A673 (cell line): ENCODE results near the gene METRN. TPM values are rescaled to one million over a fixed set of nuclear protein-coding genes. Genes with fewer than 3 reads are reported as not detected.
"Not testable (repeated sequence)": the region's sequence is repeated elsewhere in the genome, so short reads cannot be mapped to it uniquely, and the experiment has no call there.

Experiments used
- BruUV-seq: library from RNA; stranded (reverse); fragments of 400-500 nt; replicated peaks from 2 replicates; lab custom pipeline; 2021; lab: Mats Ljungman, UMichigan
- CTCF ChIA-PET: fragments of 300-600 bp; sonication (Branson Sonifier 250); formaldehyde crosslinking; loops from one replicate; lab custom pipeline; 2022; ENCODE audit warnings: antibody characterized with exemption; lab: Charles Lee
- POLR2A ChIA-PET: fragments of 300-600 bp; sonication (Branson Sonifier 250); formaldehyde crosslinking; loops from one replicate; lab custom pipeline; 2022; ENCODE audit warnings: antibody characterized with exemption; ENCODE audit not compliant: low non-redundant PET; lab: Charles Lee
- DNase-seq: peaks from one replicate; pipeline ENCODE4 v3.0.0-alpha.2; 2015; ENCODE audit warnings: low spot score
- H3K27ac ChIP-seq: fragments of 200-600 bp; sonication (generic); 2 replicates; pipeline ENCODE4 v1.5.1; 2016; ENCODE audit warnings: mixed run types, low read depth, mild to moderate bottlenecking, mixed read lengths, antibody characterized with exemption, low read length; ENCODE audit not compliant: poor library complexity, severe bottlenecking
- H3K27me3 ChIP-seq: fragments of 200-600 bp; sonication (generic); replicated peaks from 2 replicates; pipeline ENCODE4 v1.6.1; 2017; ENCODE audit warnings: mixed run types, low read depth, mild to moderate bottlenecking, mixed read lengths, antibody characterized with exemption, low read length; ENCODE audit not compliant: insufficient read depth, poor library complexity
- H3K36me3 ChIP-seq: fragments of 200-600 bp; sonication (generic); 2 replicates; pipeline ENCODE4 v1.6.1; 2016; ENCODE audit warnings: mixed run types, mild to moderate bottlenecking, mixed read lengths, antibody characterized with exemption, low read length; ENCODE audit not compliant: insufficient read depth, poor library complexity, severe bottlenecking
- H3K4me1 ChIP-seq: fragments of 200-600 bp; sonication (generic); 2 replicates; pipeline ENCODE4 v1.6.1; 2017; ENCODE audit warnings: mixed run types, mild to moderate bottlenecking, mixed read lengths, antibody characterized with exemption, low read length; ENCODE audit not compliant: insufficient read depth, poor library complexity, severe bottlenecking
- H3K4me3 ChIP-seq: fragments of 200-600 bp; sonication (generic); 2 replicates; pipeline ENCODE4 v1.5.1; 2016; ENCODE audit warnings: low read depth, mixed run types, mild to moderate bottlenecking, mixed read lengths, low read length; ENCODE audit not compliant: poor library complexity, severe bottlenecking
- H3K9me3 ChIP-seq: fragments of 200-600 bp; sonication (generic); 2 replicates; pipeline ENCODE4 v1.6.1; 2016; ENCODE audit warnings: mixed run types, low read depth, mild to moderate bottlenecking, mixed read lengths, antibody characterized with exemption, low read length; ENCODE audit not compliant: poor library complexity, severe bottlenecking
- CTCF ChIP-seq: fragments of 300-800, 200-600 bp; sonication (generic); conservative IDR thresholded peaks from 2 replicates; pipeline ENCODE4 v1.5.1; 2017; ENCODE audit warnings: low read depth, mild to moderate bottlenecking, antibody characterized with exemption, low read length, moderate library complexity, mixed read lengths
- EZH2 ChIP-seq: fragments of 200-600 bp; sonication (generic); IDR thresholded peaks from 2 replicates; pipeline ENCODE4 v1.6.1; 2017; ENCODE audit warnings: borderline replicate concordance, low read depth, mild to moderate bottlenecking, mixed read lengths, antibody characterized with exemption, low read length; ENCODE audit not compliant: poor library complexity, severe bottlenecking
- intact Hi-C: fragments of 100-400 bp; cut with micrococcal nuclease; formaldehyde crosslinking; loops from one replicate; pipeline ENCODE4 v1.10.0; 2022; ENCODE audit not compliant: unreplicated experiment
- total RNA-seq: library from RNA; stranded (reverse); gene quantifications from 2 replicates; pipeline ENCODE4 v1.2.3, GENCODE V29; 2021

The METRN gene
- total RNA-seq, 1 experiment from 2014 or later: 0.86 TPM

GRCh38 chr16:751152-752006 lies 36.5 kb downstream of the METRN start:
- Histone ChIP-seq H3K4me3 (no peak overlapping the region), H3K4me1 (no peaks in the 10 kb centered on the region), H3K36me3 (no peaks in the 10 kb centered on the region), H3K9me3 (no peaks in the 10 kb centered on the region), H3K27me3 (no peaks in the 10 kb centered on the region), H3K27ac (no peak overlapping the region)
- no peak for TF ChIP-seq CTCF
- TF ChIP-seq EZH2: no peak
- no peak for DNase-seq
- ChIA-PET POLR2A (no interaction called here), CTCF (no interaction called here)
- BruUV-seq: no TSS peak
- intact Hi-C loops: no loop called here

GRCh38 chr16:752007-752312 lies 37.0 kb downstream of the METRN start:
- no peaks in the 10 kb centered on the region for H3K9me3 ChIP-seq
- BruUV-seq: no TSS peak
- intact Hi-C loops: no loop called here
- H3K4me1 ChIP-seq: no peaks in the 10 kb centered on the region
- no peak for TF ChIP-seq CTCF
- no peak for TF ChIP-seq EZH2
- no peak overlapping the region for H3K4me3 ChIP-seq
- H3K36me3 ChIP-seq: no peaks in the 10 kb centered on the region
- H3K27me3 ChIP-seq: no peaks in the 10 kb centered on the region
- H3K27ac ChIP-seq: no peak overlapping the region
- CTCF ChIA-PET: no interaction called here
- POLR2A ChIA-PET: no interaction called here
- no peak for DNase-seq

GRCh38 chr16:754121-754607 lies 39.2 kb downstream of the METRN start:
- DNase-seq, H3K9me3 ChIP-seq, intact Hi-C loops, H3K4me1 ChIP-seq, H3K27me3 ChIP-seq, CTCF ChIA-PET, H3K36me3 ChIP-seq, H3K27ac ChIP-seq, BruUV-seq, POLR2A ChIA-PET, H3K4me3 ChIP-seq: not testable (repeated sequence)

GRCh38 chr16:754656-755055 lies 39.7 kb downstream of the METRN start:
- H3K4me3 ChIP-seq: no peak overlapping the region
- no peak for TF ChIP-seq CTCF
- no peak for TF ChIP-seq EZH2
- no peaks in the 10 kb centered on the region for H3K36me3 ChIP-seq
- no TSS peak for BruUV-seq
- H3K27me3 ChIP-seq: no peaks in the 10 kb centered on the region
- H3K9me3 ChIP-seq: no peaks in the 10 kb centered on the region
- DNase-seq: no peak
- POLR2A ChIA-PET: no interaction called here
- H3K4me1 ChIP-seq: no peaks in the 10 kb centered on the region
- intact Hi-C loops: no loop called here
- CTCF ChIA-PET: no interaction called here
- no peak overlapping the region for H3K27ac ChIP-seq
